ENCODE data around the gene SFI1.

Gene SFI1

GRCh38 chr22:31618471-31619176, 122.3 kb downstream of the SFI1 start:
- no peak for DNase-seq

DNA sequence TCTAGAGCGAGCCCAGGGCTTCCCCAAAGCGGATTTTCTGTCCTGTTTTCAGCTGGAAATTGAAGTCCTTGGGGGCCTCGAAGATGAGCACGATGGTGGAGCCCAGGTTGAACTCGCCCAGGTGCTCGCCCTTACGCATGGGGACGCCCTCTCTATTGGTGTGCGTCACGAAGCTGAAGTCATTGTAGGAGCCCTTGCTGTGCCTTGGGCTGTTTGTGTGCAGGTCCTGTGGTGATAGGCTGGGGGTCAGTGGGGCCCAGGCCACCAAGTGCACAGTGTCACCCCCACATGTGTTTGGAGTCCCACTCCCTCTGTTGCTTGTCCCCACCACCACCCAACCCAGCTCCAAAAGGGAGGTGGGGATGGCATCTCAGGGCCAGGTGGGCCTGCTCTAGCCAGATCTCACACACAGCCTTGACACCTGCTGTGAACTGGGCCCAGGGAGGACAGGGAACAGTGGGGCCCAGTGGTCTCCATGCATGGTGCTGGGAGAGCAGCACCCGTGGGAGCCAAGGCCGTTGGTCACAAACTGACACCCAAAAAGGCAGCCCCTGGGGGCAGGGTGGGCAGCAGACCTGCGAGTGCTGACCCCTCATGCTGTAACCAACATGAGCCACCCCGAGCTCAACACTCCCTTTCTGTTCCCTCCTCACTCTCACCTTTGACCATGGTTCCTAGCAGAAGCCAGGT, 123.4 kb downstream of the SFI1 start:
- DNase-seq: no peak

DNA sequence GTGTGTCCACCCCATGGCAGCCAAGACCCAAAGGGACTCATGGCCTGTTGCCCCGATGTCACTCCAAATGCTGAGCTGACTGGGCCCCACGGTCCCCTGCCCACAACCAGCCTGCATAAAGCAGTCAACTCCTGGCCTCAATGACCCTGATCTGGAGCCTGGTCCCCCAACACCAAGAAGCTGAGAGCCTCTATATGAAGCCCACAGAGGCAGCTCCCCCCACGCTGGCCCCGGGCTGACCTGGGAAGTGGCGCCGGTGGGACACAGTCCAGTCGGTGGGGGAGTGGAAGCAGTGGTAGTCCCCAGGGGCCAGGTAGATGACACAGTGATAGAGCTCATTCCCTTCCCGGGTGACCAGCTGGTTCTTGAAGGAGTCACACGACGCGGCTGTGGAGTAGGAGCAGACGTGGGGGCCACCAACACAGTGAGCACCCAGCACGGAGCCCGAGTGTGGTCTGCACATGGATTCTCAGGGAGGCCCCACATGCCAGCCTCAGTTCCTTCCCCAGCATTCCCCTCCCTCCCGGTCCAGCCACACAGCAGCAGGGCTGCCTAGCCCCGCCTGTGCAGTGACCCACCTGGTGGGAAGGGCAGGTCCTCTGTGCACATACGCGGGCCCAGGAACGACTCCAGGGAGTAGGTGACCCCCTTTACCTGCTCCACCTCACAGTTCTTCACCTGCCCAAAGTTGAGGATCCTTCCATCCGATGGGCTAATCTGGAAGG, 124.6 kb downstream of the SFI1 start:
- no peak for DNase-seq

- no peak for DNase-seq
Measured at GRCh38 chr22:31621507-31622124, 125.3 kb downstream of the SFI1 start.

GRCh38 chr22:31622980-31623379, 126.6 kb downstream of the SFI1 start:
- DNase-seq: no peak

GRCh38 chr22:31623592-31624304, 127.4 kb downstream of the SFI1 start:
- DNase-seq: no peak

- DNase-seq: no peak
Measured at GRCh38 chr22:31625257-31625640, 128.9 kb downstream of the SFI1 start.

DNA sequence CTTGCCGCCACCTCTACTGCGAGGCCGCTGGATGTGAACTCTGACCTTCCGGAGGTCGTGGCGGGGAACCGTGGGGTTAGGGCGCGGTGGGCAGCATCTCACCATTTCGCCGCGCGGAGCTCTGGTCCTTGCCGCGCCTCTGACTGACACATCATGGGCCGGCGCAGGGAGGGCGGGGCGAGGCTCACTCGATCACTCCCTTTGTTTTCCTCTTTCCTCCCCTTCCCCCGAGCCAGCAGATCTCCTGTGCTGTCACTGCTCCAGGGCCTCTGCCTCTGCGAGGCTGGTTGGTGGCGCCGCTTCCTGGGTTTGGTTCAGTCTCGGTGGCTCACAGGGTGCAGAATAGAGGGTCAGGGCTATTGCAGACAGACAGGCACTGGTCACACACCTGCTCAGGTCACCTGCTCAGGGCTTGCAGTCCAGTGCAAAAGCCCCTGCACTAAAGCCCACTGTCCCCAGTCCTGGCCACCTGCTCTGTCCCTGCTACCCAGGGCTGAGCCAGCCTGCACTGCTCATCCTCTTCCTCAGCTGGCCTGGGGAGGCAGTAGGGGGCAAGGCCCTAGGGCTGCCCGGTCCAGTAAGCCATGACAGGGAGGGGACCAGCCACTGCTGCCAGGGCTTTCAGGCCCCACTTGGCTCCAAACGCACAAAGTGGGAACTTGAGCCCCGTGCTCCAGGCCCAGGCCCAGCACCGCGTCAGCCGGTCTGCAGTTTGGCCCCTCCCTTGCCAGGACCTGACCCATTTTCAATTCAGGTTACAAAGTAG, 129.5 kb downstream of the SFI1 start:
- peak; percentile 67 for DNase-seq

DNA sequence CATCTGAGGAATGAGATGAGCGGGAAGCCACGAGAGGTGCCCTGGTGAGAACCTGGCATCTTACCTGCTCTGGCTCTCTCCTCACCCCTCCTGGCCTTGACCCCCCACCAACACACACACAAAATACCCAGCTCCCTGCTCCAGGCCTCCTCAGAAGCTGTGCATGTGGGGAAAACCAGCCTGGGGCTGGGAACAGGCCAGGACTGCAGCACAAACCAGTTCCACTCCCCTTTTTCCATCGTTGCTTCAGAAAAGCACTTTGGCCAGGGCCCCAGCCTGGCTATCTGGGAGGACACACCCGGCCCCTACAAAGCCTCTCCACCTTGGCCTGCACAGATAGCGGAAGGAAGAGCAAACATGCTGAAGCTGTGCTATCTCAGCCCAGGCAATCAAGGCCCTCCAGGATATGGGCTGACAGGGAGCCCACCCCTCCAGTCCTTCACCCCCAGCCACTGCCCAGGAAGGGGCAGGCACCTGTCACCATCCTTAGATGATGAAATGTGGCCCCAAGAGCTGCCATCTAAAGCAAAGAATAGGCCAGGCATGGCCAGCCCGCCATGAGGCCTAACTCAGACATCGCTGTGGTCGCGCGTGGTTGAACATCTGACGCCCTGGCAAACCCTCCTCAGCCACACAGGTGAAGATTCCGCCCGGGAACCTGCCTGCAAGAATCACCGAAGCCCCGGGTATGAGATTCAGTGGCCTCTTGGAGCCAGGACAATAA, 130.3 kb downstream of the SFI1 start:
- DNase-seq: no peak

DNA sequence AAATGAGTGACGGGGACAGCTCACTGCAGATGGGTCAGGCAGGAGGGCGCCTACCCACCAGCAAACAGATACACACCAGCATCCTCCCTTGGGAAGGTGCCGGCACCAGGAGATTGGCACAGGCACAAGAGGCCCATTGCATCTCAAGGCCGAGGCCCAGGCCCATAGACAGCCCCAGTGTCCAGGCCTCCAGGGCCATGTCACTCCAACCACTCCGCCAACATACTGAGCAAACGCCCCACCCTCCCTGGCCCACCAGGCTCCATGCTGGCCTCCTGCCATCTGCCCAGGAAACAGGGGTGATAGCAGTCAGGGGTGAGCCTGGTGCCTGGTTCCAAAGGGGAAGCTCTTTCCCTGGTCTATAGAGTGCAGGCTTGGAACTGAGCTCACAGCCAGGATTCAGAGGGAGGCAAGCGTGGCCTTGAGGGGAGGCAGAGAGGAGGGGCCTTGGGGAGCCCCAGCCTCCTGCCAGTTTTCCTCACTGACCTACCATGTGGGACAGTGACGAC, 130.9 kb downstream of the SFI1 start:
- DNase-seq: no peak

- DNase-seq: no peak
Measured at GRCh38 chr22:31628362-31628761, 132.0 kb downstream of the SFI1 start.

DNA sequence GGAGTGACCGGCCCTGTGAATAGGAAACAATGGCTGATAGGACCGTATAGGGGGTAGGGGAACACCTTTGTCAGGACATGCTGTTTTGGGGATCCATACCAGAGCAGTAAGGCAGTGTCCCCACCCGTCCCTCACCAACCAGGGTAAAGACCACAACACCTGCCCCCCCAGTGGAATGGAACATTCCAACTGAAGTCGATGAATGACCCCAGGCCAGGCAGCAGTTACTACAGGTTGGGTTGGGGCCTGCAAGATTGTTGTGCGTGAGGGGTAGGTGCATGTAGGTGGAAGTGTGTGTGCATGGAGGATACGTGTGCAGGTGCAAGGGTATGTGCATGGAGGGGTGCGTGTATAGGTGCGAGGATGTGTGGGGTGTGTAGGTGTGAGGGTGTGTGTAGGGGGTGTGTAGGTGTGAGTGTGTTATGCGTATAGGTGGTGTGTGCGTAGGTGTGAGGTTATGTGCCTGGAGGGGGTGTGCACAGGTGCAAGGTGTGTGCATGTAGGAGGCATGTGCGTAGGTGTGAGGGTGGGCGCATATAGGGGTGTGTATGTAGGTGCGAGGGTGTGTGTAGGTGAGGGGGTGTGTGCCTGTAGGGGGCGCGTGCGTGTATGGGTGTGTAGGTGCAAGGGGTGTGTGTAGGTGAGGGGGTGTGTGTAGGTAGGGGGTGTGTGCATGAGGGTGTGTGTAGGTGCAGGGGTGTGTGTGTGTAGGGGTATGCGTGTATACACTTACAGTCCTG, 132.8 kb downstream of the SFI1 start:
- DNase-seq: no peak

DNA sequence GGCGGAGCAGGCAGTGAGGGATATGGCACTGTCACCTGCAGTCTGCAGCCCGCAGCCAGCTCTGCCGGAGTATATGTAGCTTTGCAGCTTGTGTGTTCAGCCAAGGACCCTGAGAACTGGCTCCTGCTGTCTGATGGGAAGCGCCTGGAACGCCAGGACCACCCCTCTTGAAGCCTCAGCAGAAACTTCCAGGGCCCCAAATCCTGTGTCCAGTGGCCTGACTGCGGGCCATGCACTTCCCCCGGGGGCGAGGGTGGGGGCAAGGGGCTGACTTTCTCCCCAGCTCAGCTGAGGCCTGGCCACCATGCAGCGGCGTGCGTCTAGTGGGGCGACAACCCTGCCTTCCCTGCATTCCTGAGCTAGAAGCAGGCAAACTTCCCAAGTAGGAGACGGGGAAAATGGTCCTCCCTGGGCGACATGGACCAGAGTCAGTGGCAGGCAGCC, 133.4 kb downstream of the SFI1 start:
- DNase-seq: no peak

DNA sequence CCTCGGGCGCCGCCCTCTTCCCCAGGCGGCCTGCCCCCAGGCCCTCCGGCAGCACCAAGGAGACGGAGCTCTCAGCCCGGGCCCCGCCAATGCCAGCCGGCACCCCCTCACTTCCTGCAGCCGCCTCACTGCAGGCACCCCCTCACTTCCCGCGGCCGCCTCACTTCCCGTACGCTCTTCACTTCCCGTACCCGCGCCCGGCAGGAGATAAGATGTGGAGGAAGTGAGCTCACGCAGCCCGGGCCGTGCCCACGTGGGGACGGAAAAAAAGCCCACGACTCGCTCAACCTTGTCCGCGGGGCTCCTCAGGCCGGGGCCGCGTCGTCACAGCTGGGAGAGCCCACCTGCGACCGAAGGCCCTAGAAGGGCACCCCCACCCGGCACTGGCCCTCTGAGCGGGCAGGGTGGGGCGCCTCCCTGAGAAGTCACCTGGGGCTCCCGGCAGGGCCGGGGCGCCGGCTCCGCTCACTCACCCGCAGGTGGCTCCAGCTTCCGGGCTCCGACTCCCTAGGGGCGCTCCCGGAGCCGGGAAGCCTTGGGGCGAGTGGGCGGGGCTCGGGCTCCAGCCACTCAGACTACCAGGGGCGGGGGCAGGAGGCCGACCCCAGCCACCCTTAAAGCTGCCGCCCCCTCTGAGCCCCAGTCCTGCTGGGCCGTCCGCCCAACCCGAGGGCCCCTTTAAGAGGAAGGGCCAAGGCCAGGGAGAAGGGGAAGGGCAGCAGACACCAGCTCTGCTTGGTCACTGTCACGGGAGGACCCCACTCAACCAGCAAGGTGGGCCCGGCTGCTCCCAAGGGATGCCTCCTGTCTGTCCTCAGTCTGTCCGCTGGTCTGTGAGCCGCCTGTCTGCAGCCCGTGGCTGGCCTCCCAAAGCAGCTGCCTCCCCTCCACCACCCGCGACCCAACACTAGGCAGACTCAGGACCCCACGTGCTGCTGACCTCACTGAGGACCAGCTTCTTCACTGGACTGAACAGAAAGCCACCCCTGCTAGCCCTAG, 134.3 kb downstream of the SFI1 start:
- peak; percentile 32 for DNase-seq

DNA sequence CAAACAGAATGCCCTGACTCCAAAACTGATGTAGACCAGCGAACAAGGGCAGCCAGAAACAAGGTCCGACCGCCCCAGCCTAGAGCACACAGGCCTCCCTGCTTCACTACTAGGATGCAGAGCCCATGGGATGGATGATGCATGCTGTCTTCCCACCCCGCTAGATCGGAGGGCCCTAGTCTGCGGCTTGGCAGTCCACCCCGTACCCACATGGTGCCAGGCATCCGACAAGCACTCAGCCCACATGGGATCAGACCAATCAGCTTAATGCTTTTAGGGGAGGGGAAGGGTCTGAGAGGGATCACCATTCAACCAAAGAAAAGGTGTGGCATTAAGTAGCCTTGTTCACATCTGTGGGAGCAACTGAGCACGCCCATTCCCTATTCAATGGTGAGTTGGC, 135.1 kb downstream of the SFI1 start:
- no peak for DNase-seq

DNA sequence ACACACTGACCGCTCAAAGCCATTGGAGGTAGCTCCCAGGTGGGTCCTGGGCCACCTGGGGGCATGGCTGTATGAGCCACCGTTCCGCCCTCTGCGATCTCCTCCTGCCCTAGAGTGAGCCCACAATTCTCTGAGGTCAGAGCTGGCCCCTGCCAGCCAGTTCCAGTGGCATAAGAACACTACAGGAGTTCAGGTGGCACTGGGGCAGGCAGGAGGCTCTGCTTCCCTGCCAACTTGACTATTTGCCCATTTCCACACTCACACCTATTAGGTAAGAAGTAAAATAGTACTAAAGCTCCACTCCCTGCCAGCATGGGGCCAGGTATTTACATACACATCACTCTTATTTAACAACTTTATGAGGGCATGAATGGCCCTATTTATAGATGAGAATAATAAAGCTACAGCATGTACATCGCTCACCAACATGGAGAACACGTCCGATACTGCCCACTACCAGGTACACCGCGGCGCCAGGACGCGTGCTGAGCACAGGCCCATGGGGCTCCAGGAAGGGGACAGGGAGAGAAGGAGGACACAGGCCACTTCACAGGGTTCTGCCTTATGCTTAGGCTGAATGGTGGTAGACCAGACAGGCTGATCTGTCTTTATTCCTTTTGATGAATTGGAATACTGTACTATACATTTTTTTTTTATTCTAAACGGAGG, 139.4 kb downstream of the SFI1 start:
- no peak for DNase-seq

GRCh38 chr22:31637447-31637890, 141.1 kb downstream of the SFI1 start:
- no peak for DNase-seq

DNA sequence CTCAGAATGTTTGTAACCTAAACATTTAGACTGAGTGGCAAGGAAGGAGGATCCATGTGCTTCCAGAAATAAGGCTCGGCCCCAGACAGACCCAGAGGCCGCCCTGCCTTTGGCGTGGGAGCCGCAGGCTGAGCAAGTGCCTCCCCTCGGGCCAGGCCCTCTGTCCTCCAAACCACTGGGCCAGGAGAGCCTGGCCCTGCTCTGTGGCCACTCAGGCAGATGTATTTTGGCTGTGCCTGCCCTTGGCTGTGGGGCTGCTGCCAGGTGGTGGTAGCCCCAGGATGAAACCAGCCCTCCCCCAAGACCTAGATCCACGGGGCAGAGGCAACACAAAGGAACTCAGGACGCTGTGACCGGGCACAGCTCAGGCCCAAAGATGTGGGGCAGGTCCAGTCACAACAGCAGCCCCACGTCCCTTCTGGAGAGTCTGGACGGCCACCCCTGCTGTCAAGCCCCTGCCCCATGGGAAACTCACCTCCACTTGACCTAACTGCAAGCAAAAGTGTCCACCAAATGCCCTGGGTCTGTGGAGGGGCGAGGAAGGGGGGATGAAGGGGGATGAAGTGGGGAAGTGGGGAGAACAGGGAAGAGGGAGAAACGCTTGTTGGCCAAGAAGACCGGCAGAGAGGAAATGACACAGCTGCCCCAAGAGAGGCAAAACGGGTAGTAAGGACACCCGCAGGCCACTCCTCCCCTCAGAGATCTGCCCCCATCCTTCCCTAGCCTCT, 141.7 kb downstream of the SFI1 start:
- DNase-seq: no peak
